Stomach (tissue), 4 donors: ENCODE measurements around the gene PITPNM1.

ENCODE experiments used
- EP300 ChIP-seq: sonication (generic); formaldehyde crosslinking; IDR thresholded peaks from one replicate; pipeline ENCODE4 v1.6.1; 2017; ENCODE audit warnings: antibody characterized with exemption
- POLR2A ChIP-seq, 4 donors: fragments of 450-650 bp; IDR thresholded peaks; one replicate each; pipeline ENCODE4 v1.6.1; 2016; ENCODE audit warnings: antibody characterized with exemption in 4 of 4, control low read depth in 2 of 4, mild to moderate bottlenecking in 1 of 4, moderate library complexity in 1 of 4
- TF ChIP-seq, protein P1 (sequence below), 7 experiments: fragments of 450-650 bp in 4 of 7; fragments of 200-600 bp in 3 of 7; sonication (generic) in 3 of 7; IDR thresholded peaks; one replicate each; pipeline ENCODE4 v1.5.1; 2016 to 2019; ENCODE audit warnings: antibody characterized with exemption in 7 of 7, control low read depth in 2 of 7, mild to moderate bottlenecking in 1 of 7

- TF ChIP-seq POLR2A (IDR thresholded peaks at IDR 0.05) (no peak), EP300 (no peak)
- TF ChIP-seq, protein P1, sequence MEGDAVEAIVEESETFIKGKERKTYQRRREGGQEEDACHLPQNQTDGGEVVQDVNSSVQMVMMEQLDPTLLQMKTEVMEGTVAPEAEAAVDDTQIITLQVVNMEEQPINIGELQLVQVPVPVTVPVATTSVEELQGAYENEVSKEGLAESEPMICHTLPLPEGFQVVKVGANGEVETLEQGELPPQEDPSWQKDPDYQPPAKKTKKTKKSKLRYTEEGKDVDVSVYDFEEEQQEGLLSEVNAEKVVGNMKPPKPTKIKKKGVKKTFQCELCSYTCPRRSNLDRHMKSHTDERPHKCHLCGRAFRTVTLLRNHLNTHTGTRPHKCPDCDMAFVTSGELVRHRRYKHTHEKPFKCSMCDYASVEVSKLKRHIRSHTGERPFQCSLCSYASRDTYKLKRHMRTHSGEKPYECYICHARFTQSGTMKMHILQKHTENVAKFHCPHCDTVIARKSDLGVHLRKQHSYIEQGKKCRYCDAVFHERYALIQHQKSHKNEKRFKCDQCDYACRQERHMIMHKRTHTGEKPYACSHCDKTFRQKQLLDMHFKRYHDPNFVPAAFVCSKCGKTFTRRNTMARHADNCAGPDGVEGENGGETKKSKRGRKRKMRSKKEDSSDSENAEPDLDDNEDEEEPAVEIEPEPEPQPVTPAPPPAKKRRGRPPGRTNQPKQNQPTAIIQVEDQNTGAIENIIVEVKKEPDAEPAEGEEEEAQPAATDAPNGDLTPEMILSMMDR (IDR thresholded peaks at IDR 0.05): no peak
These were observed 2.2 kb upstream of the PITPNM1 start for GRCh38 chr11:67507242-67507863.
